Measurements from ENCODE around the gene TSPY9.
"Not testable (repeated sequence)": the region's sequence is repeated elsewhere in the genome, so short reads cannot be mapped to it uniquely, and the experiment has no call there.

TSPY9 gene, protein sequence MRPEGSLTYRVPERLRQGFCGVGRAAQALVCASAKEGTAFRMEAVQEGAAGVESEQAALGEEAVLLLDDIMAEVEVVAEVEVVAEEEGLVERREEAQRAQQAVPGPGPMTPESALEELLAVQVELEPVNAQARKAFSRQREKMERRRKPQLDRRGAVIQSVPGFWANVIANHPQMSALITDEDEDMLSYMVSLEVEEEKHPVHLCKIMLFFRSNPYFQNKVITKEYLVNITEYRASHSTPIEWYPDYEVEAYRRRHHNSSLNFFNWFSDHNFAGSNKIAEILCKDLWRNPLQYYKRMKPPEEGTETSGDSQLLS

GRCh38 chrY:9486967-9487366 lies at the start of gene TSPY9:
Gene TSPY9, plus strand, starts transcription at chrY:9487267. Its CDS starts 46 bp downstream, at chrY:9487313.
- not testable (repeated sequence) for DNase-seq

DNA sequence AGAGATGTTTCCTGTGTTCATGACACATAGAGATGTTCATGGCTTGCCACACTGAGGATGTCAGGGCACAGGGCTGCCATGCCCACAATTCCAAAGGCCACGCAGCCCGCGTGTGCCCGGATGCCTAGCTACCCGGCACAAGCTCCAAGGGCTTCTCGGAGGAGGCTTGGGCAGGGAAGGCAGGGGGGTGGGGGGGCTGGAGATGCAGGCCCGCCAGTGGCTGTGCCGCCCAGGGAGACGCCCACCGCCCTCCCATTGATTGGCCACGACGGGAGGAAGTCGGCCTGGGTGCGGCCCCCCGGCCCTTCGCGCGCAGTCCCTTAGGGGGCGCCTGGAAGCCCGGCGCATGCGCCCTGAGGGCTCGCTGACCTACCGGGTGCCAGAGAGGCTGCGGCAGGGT lies 20.4 kb upstream of the TSPY9 start, which contains the start of gene TSPY1:
TSPY1 (plus strand) TSS at position 301 of the 400 bp plus-strand sequence; CDS start at position 347, 46 bp downstream.
- DNase-seq, result not testable (repeated sequence)

- DNase-seq, result not testable (repeated sequence)
Measured at GRCh38 chrY:9504396-9504795, 17.3 kb downstream of the TSPY9 start.

GRCh38 chrY:9516287-9516686 lies 29.2 kb downstream of the TSPY9 start:
- not testable (repeated sequence) for DNase-seq

DNA sequence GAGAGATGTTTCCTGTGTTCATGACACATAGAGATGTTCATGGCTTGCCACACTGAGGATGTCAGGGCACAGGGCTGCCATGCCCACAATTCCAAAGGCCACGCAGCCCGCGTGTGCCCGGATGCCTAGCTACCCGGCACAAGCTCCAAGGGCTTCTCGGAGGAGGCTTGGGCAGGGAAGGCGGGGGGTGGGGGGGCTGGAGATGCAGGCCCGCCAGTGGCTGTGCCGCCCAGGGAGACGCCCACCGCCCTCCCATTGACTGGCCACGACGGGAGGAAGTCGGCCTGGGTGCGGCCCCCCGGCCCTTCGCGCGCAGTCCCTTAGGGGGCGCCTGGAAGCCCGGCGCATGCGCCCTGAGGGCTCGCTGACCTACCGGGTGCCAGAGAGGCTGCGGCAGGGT lies 40.5 kb downstream of the TSPY9 start, which contains the start of gene TSPY10:
TSPY10 (plus strand) TSS at position 301 of the 400 bp plus-strand sequence; CDS start at position 347, 46 bp downstream.
- not testable (repeated sequence) for DNase-seq
